ENCODE data around the gene MUC5B. TPM values are rescaled to one million over a fixed set of nuclear protein-coding genes. Genes with fewer than 3 reads are reported as not detected.
"Not testable (repeated sequence)": the region's sequence is repeated elsewhere in the genome, so short reads cannot be mapped to it uniquely, and the experiment has no call there.

Gene MUC5B
- total RNA-seq (2022): not detected in 2 replicates
- not detected for Bru-seq, nascent RNA
- not detected for BruChase-seq, experiment 1, labeled RNA remaining after a 6-hour chase
- BruChase-seq, experiment 2, labeled RNA remaining after a 2-hour chase: not detected
- long read RNA-seq: 0 reads

- Mint-ChIP-seq H3K4me3 (ENCODE audit: unreplicated experiment) (no peak within 1 kb of the TSS), H3K4me1 (ENCODE audit: insufficient read depth, unreplicated experiment) (no peaks in the 10 kb centered on the region), H3K36me3 (ENCODE audit: insufficient read depth, unreplicated experiment) (peaks cover 5% of the 10 kb centered on the region), H3K27ac (ENCODE audit: low read depth, unreplicated experiment) (no peak within 1 kb of the TSS), H3K9me3 (ENCODE audit: unreplicated experiment) (no peaks in the 10 kb centered on the region), H3K27me3 (ENCODE audit: insufficient read depth, unreplicated experiment) (peaks cover 13% of the 10 kb centered on the region)
- no peak for DNase-seq (ENCODE audit: unreplicated experiment)
- no TSS peak for BruUV-seq (replicated peaks)
- POLR2A ChIA-PET: interaction anchor here (0.6 to 0.7 kb wide), 2 partner anchors 30 to 486 kb away, joined by 3 read pairs; no protein-coding TSS in a partner anchor
- no peak for TF ChIP-seq CTCF (IDR thresholded peaks at IDR 0.05; ENCODE audit: unreplicated experiment)
- CTCF ChIA-PET: no interaction called here
- intact Hi-C loops (cut with micrococcal nuclease): no loop called here
Observed at GRCh38 chr11:1222491-1223345, at the start of gene MUC5B. TSS of gene MUC5B (plus strand) at chr11:1223066. CDS start at chr11:1223124, 58 bp downstream.

GRCh38 chr11:1173396-1173795, 49.5 kb upstream of the MUC5B start:
- DNase-seq (ENCODE audit: unreplicated experiment); H3K36me3 Mint-ChIP-seq (ENCODE audit: insufficient read depth, unreplicated experiment); H3K4me1 Mint-ChIP-seq (ENCODE audit: insufficient read depth, unreplicated experiment); H3K9me3 Mint-ChIP-seq (ENCODE audit: unreplicated experiment); H3K4me3 Mint-ChIP-seq (ENCODE audit: unreplicated experiment); BruUV-seq (replicated peaks); H3K27me3 Mint-ChIP-seq (ENCODE audit: insufficient read depth, unreplicated experiment); H3K27ac Mint-ChIP-seq (ENCODE audit: low read depth, unreplicated experiment); CTCF ChIA-PET; POLR2A ChIA-PET; intact Hi-C loops (cut with micrococcal nuclease): not testable (repeated sequence)

GRCh38 chr11:1174441-1175370, 48.2 kb upstream of the MUC5B start:
- ChIA-PET POLR2A (no interaction called here), CTCF (no interaction called here)
- intact Hi-C loops (cut with micrococcal nuclease): no loop called here
- no peak for DNase-seq (ENCODE audit: unreplicated experiment)
- Mint-ChIP-seq H3K4me3 (ENCODE audit: unreplicated experiment) (no peak overlapping the region), H3K4me1 (ENCODE audit: insufficient read depth, unreplicated experiment) (no peaks in the 10 kb centered on the region), H3K27ac (ENCODE audit: low read depth, unreplicated experiment) (no peak overlapping the region), H3K27me3 (ENCODE audit: insufficient read depth, unreplicated experiment) (no peaks in the 10 kb centered on the region), H3K36me3 (ENCODE audit: insufficient read depth, unreplicated experiment) (peaks cover 6% of the 10 kb centered on the region), H3K9me3 (ENCODE audit: unreplicated experiment) (peaks cover 10% of the 10 kb centered on the region)
- no TSS peak for BruUV-seq (replicated peaks)
- TF ChIP-seq CTCF (IDR thresholded peaks at IDR 0.05; ENCODE audit: unreplicated experiment): no peak

GRCh38 chr11:1175461-1176223, 47.2 kb upstream of the MUC5B start:
- TF ChIP-seq CTCF (IDR thresholded peaks at IDR 0.05; ENCODE audit: unreplicated experiment): no peak
- peaks cover 6% of the 10 kb centered on the region for H3K36me3 Mint-ChIP-seq (ENCODE audit: insufficient read depth, unreplicated experiment)
- no peak overlapping the region for H3K4me3 Mint-ChIP-seq (ENCODE audit: unreplicated experiment)
- ChIA-PET POLR2A (no interaction called here), CTCF (no interaction called here)
- H3K27me3 Mint-ChIP-seq (ENCODE audit: insufficient read depth, unreplicated experiment): no peaks in the 10 kb centered on the region
- H3K9me3 Mint-ChIP-seq (ENCODE audit: unreplicated experiment): peaks cover 10% of the 10 kb centered on the region
- no peak for DNase-seq (ENCODE audit: unreplicated experiment)
- H3K27ac Mint-ChIP-seq (ENCODE audit: low read depth, unreplicated experiment): no peak overlapping the region
- intact Hi-C loops (cut with micrococcal nuclease): no loop called here
- H3K4me1 Mint-ChIP-seq (ENCODE audit: insufficient read depth, unreplicated experiment): no peaks in the 10 kb centered on the region
- no TSS peak for BruUV-seq (replicated peaks)

Measured in MCF 10A (cell line).